IMR-90 (cell line): Measurements from ENCODE around the gene SLC6A16. TPM values are rescaled to one million over a fixed set of nuclear protein-coding genes. Genes with fewer than 3 reads are reported as not detected.

Source experiments
- ATAC-seq: fragments of 200-7000 bp; cut with Tn5 transposase; 2 replicates; pipeline ENCODE4 v1.9.1; 2020; ENCODE audit warnings: low read depth, mild to moderate bottlenecking, moderate library complexity
- BruUV-seq: library from RNA; stranded (reverse); fragments of 400-500 nt; replicated peaks from 2 replicates; lab custom pipeline; 2021; lab: Mats Ljungman, UMichigan
- CTCF ChIA-PET: fragments of 300-600 bp; formaldehyde crosslinking; extraction: SDS; loops from one replicate; lab custom pipeline; 2021; ENCODE audit warnings: antibody characterized with exemption; lab: Yijun Ruan, JAX
- POLR2A ChIA-PET: fragments of 300-600 bp; sonication (Branson Sonifier 250); formaldehyde crosslinking; loops from one replicate; lab custom pipeline; 2022; ENCODE audit warnings: antibody characterized with exemption; ENCODE audit not compliant: unreplicated experiment; lab: Charles Lee
- DNase-seq: peaks from one replicate; pipeline ENCODE4 v3.0.0; 2013
- H2AFZ ChIP-seq: replicated peaks from 2 replicates; pipeline ENCODE3; 2013; ENCODE audit warnings: low read length, mild to moderate bottlenecking; ENCODE audit not compliant: poor library complexity
- H2AK5ac ChIP-seq: 2 replicates; pipeline ENCODE4 v1.6.1; 2013; ENCODE audit warnings: low read depth, low read length, inconsistent platforms
- H2AK9ac ChIP-seq: replicated peaks from 2 replicates; pipeline ENCODE3; 2013; ENCODE audit warnings: mild to moderate bottlenecking, low read depth, low read length, moderate library complexity; ENCODE audit not compliant: poor library complexity
- H2BK120ac ChIP-seq: 2 replicates; pipeline ENCODE4 v1.6.1; 2013; ENCODE audit warnings: low read depth, low read length, inconsistent platforms
- H2BK15ac ChIP-seq: 3 replicates; pipeline ENCODE4 v1.6.1; 2013; ENCODE audit warnings: low read depth, low read length, inconsistent platforms
- H2BK20ac ChIP-seq: 2 replicates; pipeline ENCODE4 v1.6.1; 2013; ENCODE audit warnings: low read depth, mild to moderate bottlenecking, inconsistent platforms, low read length, moderate library complexity
- H2BK5ac ChIP-seq: 2 replicates; pipeline ENCODE4 v1.6.1; 2013; ENCODE audit warnings: mild to moderate bottlenecking, low read depth, low read length, inconsistent platforms; ENCODE audit not compliant: poor library complexity, severe bottlenecking
- H3K14ac ChIP-seq: replicated peaks from 2 replicates; pipeline ENCODE4 v1.6.1; 2013; ENCODE audit warnings: low read depth, low read length, inconsistent platforms
- H3K18ac ChIP-seq: 2 replicates; pipeline ENCODE4 v1.6.1; 2013; ENCODE audit warnings: low read depth, low read length, control low read depth
- H3K23ac ChIP-seq: 2 replicates; pipeline ENCODE4 v1.6.1; 2013; ENCODE audit warnings: low read depth, low read length, inconsistent platforms
- H3K27ac ChIP-seq: 2 replicates; pipeline ENCODE4 v1.5.1; 2013; ENCODE audit warnings: mild to moderate bottlenecking, control low read depth, low read length; ENCODE audit not compliant: insufficient read depth
- H3K27me3 ChIP-seq: 2 replicates; pipeline ENCODE4 v1.6.1; 2013; ENCODE audit warnings: low read length; ENCODE audit not compliant: control insufficient read depth, insufficient read depth
- H3K36me3 ChIP-seq: 2 replicates; pipeline ENCODE4 v1.6.1; 2013; ENCODE audit warnings: low read length, mixed read lengths; ENCODE audit not compliant: control insufficient read depth, insufficient read depth
- H3K4ac ChIP-seq: 2 replicates; pipeline ENCODE4 v1.6.1; 2013; ENCODE audit warnings: low read depth, low read length, inconsistent platforms
- H3K4me1 ChIP-seq: 2 replicates; pipeline ENCODE4 v1.6.1; 2013; ENCODE audit warnings: low read length, mixed read lengths; ENCODE audit not compliant: control insufficient read depth, insufficient read depth
- H3K4me2 ChIP-seq: 2 replicates; pipeline ENCODE4 v1.6.1; 2013; ENCODE audit warnings: low read depth, mild to moderate bottlenecking, control low read depth, low read length, moderate library complexity
- H3K4me3 ChIP-seq: 2 replicates; pipeline ENCODE4 v1.5.1; 2013; ENCODE audit warnings: low read depth, mild to moderate bottlenecking, control low read depth, low read length, moderate library complexity; ENCODE audit not compliant: insufficient read depth
- H3K56ac ChIP-seq: 2 replicates; pipeline ENCODE4 v1.6.1; 2013; ENCODE audit warnings: low read length, inconsistent platforms; ENCODE audit not compliant: insufficient read depth; ENCODE audit errors: extremely low read depth
- H3K79me1 ChIP-seq, 2 experiments: 2 replicates each; pipeline ENCODE4 v1.6.1; 2013; ENCODE audit warnings: low read length in 2 of 2, inconsistent platforms in 1 of 2, low read depth in 1 of 2
- H3K9ac ChIP-seq: 2 replicates; pipeline ENCODE4 v1.6.1; 2013; ENCODE audit warnings: low read depth, low read length, control low read depth
- H3K9me1 ChIP-seq: 2 replicates; pipeline ENCODE4 v1.6.1; 2013; ENCODE audit warnings: low read length, inconsistent platforms; ENCODE audit not compliant: insufficient read depth
- H3K9me3 ChIP-seq: 2 replicates; pipeline ENCODE4 v1.6.1; 2013; ENCODE audit warnings: low read length; ENCODE audit not compliant: control insufficient read depth, insufficient read depth
- H4K20me1 ChIP-seq: 2 replicates; pipeline ENCODE4 v1.6.1; 2013; ENCODE audit warnings: low read length, inconsistent platforms; ENCODE audit not compliant: insufficient read depth
- H4K5ac ChIP-seq: 2 replicates; pipeline ENCODE4 v1.6.1; 2013; ENCODE audit warnings: mild to moderate bottlenecking, low read depth, low read length, control low read depth
- H4K8ac ChIP-seq, 2 experiments: 2 replicates each; pipeline ENCODE4 v1.6.1; 2013; ENCODE audit warnings: low read depth in 2 of 2, low read length in 2 of 2, control low read depth in 1 of 2, inconsistent platforms in 1 of 2
- H4K91ac ChIP-seq: 2 replicates; pipeline ENCODE4 v1.6.1; 2013; ENCODE audit warnings: low read depth, low read length, inconsistent platforms; ENCODE audit not compliant: insufficient read depth
- BHLHE40 ChIP-seq: fragments of 150-350 bp; IDR thresholded peaks from 2 replicates; pipeline ENCODE4 v1.6.1; 2016; ENCODE audit warnings: mild to moderate bottlenecking, low read depth, low read length
- RAD21 ChIP-seq: IDR thresholded peaks from 2 replicates; pipeline ENCODE4 v1.6.1; 2012; ENCODE audit warnings: low read length, improper control_type of control experiment
- SMC3 ChIP-seq: fragments of 150-350 bp; IDR thresholded peaks from 2 replicates; pipeline ENCODE4 v1.6.1; 2016; ENCODE audit warnings: low read depth, mild to moderate bottlenecking, antibody characterized with exemption, low read length, moderate library complexity
- WGBS, 2 experiments: methylation state at CpG; one replicate each; pipeline versions ENCODE4 v1.1.5 to v1.1.7; 2013; ENCODE audit warnings: missing lambda C conversion rate in 2 of 2; ENCODE audit not compliant: insufficient read length in 1 of 2; ENCODE audit errors: extremely low coverage in 2 of 2; 5-methylcytosine and 5-hydroxymethylcytosine counted together
- dilution Hi-C: fragments of 300-500 bp; cut with HindIII; formaldehyde crosslinking; loops from one replicate; pipeline ENCODE4 v1.14.3; 2018; ENCODE audit warnings: low sequenced_read_pairs; ENCODE audit not compliant: unreplicated experiment
- in situ Hi-C: fragments of 300-500 bp; cut with MboI; formaldehyde crosslinking; loops from 3 replicates; pipeline ENCODE4 v1.14.3; 2019; ENCODE audit warnings: low sequenced_read_pairs, inconsistent platforms, mixed read lengths
- intact Hi-C: fragments of 100-400 bp; cut with micrococcal nuclease; formaldehyde crosslinking; loops from 2 replicates; pipeline ENCODE4 v1.10.0; 2022
- polyA plus RNA-seq, 3 experiments: library from polyadenylated mRNA; depleted of rRNA; stranded (reverse); fragments of >200 nt; gene quantifications; 2 replicates each; pipeline ENCODE4 v1.2.3, GENCODE V29; 2012; ENCODE audit warnings: low replicate concordance in 1 of 3
- total RNA-seq: library from RNA; depleted of rRNA; stranded (reverse); fragments of >200 nt; gene quantifications from 2 replicates; pipeline ENCODE4 v1.2.3, GENCODE V29; 2012
- TF ChIP-seq, protein P1 (sequence below): conservative IDR thresholded peaks from 2 replicates; pipeline ENCODE4 v1.5.1; 2012; ENCODE audit warnings: mild to moderate bottlenecking, low read depth, low read length, improper control_type of control experiment
- TF ChIP-seq, protein P2 (sequence below): fragments of 150-350 bp; IDR thresholded peaks from 2 replicates; pipeline ENCODE4 v1.6.1; 2017; ENCODE audit warnings: mild to moderate bottlenecking, antibody characterized with exemption, low read length, low read depth

Gene SLC6A16
- total and polyA plus RNA-seq, 2 of the 4 experiments (the other 2 are of a cell fraction): 0.18 to 0.89 TPM

DNA sequence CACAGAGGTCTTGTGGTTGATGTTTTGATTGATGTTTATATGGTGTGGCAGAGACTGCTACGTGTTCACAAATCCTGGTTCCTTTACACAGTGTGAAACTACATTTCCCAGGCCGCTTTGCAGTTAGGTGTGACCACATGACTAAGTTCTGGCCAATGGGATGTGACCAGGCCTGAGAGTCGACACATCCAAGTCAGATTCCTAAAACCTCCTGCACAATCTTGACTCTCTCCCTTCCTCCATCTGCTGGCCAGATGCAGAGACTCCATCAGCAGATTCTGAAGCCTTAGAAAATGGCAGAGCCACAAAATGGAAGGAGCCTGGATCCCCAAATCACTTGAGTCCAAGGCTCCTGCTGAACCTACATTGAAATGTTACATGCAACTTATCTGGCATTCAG, 22.8 kb upstream of the SLC6A16 start:
- Histone ChIP-seq H3K27ac (no peak overlapping the region), H3K36me3 (peaks cover 74% of the 10 kb centered on the region), H3K14ac (no peak overlapping the region), H2AK5ac (no peak overlapping the region), H2AFZ (no peak overlapping the region), H4K91ac (no peak overlapping the region), H2BK5ac (no peak overlapping the region), H3K23ac (no peak overlapping the region), H4K8ac (0 out of 4 replicates have a peak overlapping the region, but pooled peaks of 1 of the 2 experiments have one; percentile 23), H3K4ac (no peak overlapping the region), H3K4me3 (no peak overlapping the region), H3K18ac (no peak overlapping the region), H3K4me2 (no peak overlapping the region), H4K5ac (no peak overlapping the region), H3K9me1 (0 out of 2 replicates have a peak, but pooled peaks cover 6% of the 10 kb centered on the region), H3K4me1 (no peaks in the 10 kb centered on the region), H2BK20ac (no peak overlapping the region), H3K9me3 (no peaks in the 10 kb centered on the region), H3K9ac (no peak overlapping the region), H2BK15ac (no peak overlapping the region), H3K79me1 (peaks cover 0 to 26% of the 10 kb centered on the region in 2 experiments; a peak in 3 of 4 replicates), H2AK9ac (no peak overlapping the region), H2BK120ac (no peak overlapping the region), H3K27me3 (no peaks in the 10 kb centered on the region), H3K56ac (no peak overlapping the region), H4K20me1 (peaks cover 13% of the 10 kb centered on the region)
- ATAC-seq (peak; percentile 89), DNase-seq (peak; percentile 82)
- in situ Hi-C loops (no loop called here), intact Hi-C loops (no loop called here), dilution Hi-C loops (no loop called here)
- TF ChIP-seq, protein P1, sequence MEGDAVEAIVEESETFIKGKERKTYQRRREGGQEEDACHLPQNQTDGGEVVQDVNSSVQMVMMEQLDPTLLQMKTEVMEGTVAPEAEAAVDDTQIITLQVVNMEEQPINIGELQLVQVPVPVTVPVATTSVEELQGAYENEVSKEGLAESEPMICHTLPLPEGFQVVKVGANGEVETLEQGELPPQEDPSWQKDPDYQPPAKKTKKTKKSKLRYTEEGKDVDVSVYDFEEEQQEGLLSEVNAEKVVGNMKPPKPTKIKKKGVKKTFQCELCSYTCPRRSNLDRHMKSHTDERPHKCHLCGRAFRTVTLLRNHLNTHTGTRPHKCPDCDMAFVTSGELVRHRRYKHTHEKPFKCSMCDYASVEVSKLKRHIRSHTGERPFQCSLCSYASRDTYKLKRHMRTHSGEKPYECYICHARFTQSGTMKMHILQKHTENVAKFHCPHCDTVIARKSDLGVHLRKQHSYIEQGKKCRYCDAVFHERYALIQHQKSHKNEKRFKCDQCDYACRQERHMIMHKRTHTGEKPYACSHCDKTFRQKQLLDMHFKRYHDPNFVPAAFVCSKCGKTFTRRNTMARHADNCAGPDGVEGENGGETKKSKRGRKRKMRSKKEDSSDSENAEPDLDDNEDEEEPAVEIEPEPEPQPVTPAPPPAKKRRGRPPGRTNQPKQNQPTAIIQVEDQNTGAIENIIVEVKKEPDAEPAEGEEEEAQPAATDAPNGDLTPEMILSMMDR: peak; percentile 29; the same call in 1 of the 2 replicates
- TF ChIP-seq BHLHE40 (no peak), RAD21 (peak; percentile 18; the same call in 1 of the 2 replicates), SMC3 (peak; percentile 32; the same call in 1 of the 2 replicates)
- TF ChIP-seq, protein P2, sequence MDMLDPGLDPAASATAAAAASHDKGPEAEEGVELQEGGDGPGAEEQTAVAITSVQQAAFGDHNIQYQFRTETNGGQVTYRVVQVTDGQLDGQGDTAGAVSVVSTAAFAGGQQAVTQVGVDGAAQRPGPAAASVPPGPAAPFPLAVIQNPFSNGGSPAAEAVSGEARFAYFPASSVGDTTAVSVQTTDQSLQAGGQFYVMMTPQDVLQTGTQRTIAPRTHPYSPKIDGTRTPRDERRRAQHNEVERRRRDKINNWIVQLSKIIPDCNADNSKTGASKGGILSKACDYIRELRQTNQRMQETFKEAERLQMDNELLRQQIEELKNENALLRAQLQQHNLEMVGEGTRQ: peak; percentile 84
- POLR2A ChIA-PET: no interaction called here
- CTCF ChIA-PET: no interaction called here
- no TSS peak for BruUV-seq
- WGBS, 2 experiments: 83% methylated on average over 2 of the region's 3 CpGs; no CpG with 5 or more reads in 1 of the 2 experiments
